ENCODE results near the gene GPX2. TPM values are rescaled to one million over a fixed set of nuclear protein-coding genes. Genes with fewer than 3 reads are reported as not detected.

GPX2 gene
- total RNA-seq, 2 experiments from 2014 or later, result not detected

DNA sequence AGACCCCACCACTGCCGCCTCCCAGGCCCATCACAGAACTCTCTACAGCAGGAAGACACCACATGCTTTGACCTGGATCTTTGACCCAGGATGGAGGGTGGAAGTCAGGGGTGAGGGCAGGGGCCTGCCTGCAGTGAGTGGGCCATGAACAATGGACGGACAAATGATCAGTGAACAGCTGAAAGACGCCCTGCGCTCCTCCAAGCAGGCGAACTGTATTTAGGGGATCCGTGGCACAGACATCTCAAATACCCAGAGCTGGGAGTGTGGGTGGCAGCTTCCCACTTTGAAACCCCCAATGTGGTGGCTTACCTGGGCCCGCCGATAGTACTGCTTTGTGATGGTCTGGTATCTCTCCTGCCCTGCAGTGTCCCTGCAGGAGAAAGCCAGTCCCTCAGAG, 8.7 kb upstream of the GPX2 start:
- ChIA-PET POLR2A (no interaction called here), CTCF (ENCODE audit: unreplicated experiment) (no interaction called here)
- H3K4me2 ChIP-seq (ENCODE audit: low read length), result no peak overlapping the region
- H3K79me2 ChIP-seq (ENCODE audit: insufficient read depth, low read depth, low read length), result no peaks in the 10 kb centered on the region
- no peaks in the 10 kb centered on the region; the same call in 1 of the 2 replicates for H4K20me1 ChIP-seq (ENCODE audit: insufficient read depth, low read length)
- H3K4me3 ChIP-seq (ENCODE audit: low read depth, low read length, poor library complexity, severe bottlenecking), result no peak overlapping the region
- H2AFZ ChIP-seq (ENCODE audit: low read length), result no peak overlapping the region
- H3K9me2 ChIP-seq (ENCODE audit: insufficient read depth, low read length), result no peaks in the 10 kb centered on the region
- TF ChIP-seq, protein P1, sequence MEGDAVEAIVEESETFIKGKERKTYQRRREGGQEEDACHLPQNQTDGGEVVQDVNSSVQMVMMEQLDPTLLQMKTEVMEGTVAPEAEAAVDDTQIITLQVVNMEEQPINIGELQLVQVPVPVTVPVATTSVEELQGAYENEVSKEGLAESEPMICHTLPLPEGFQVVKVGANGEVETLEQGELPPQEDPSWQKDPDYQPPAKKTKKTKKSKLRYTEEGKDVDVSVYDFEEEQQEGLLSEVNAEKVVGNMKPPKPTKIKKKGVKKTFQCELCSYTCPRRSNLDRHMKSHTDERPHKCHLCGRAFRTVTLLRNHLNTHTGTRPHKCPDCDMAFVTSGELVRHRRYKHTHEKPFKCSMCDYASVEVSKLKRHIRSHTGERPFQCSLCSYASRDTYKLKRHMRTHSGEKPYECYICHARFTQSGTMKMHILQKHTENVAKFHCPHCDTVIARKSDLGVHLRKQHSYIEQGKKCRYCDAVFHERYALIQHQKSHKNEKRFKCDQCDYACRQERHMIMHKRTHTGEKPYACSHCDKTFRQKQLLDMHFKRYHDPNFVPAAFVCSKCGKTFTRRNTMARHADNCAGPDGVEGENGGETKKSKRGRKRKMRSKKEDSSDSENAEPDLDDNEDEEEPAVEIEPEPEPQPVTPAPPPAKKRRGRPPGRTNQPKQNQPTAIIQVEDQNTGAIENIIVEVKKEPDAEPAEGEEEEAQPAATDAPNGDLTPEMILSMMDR (conservative IDR thresholded peaks at IDR 0.05; ENCODE audit: low read length), result no peak
- TF ChIP-seq EZH2phosphoT487 (IDR thresholded peaks at IDR 0.05; ENCODE audit: borderline replicate concordance, low read depth, low read length), result no peak
- no peak overlapping the region for H3K27ac ChIP-seq (ENCODE audit: low read depth, low read length, poor library complexity, severe bottlenecking)
- intact Hi-C loops (cut with micrococcal nuclease; ENCODE audit: unreplicated experiment), result no loop called here
- H3K4me1 ChIP-seq (ENCODE audit: insufficient read depth, low read length, poor library complexity, severe bottlenecking), result no peaks in the 10 kb centered on the region
- DNase-seq (ENCODE audit: low spot score), result no peak
- H3K36me3 ChIP-seq (ENCODE audit: insufficient read depth, low read length), result no peaks in the 10 kb centered on the region; the same call in 1 of the 2 replicates
- no TSS peak for BruUV-seq (replicated peaks)
- no peaks in the 10 kb centered on the region for H3K9me3 ChIP-seq (ENCODE audit: low read length)

DNA sequence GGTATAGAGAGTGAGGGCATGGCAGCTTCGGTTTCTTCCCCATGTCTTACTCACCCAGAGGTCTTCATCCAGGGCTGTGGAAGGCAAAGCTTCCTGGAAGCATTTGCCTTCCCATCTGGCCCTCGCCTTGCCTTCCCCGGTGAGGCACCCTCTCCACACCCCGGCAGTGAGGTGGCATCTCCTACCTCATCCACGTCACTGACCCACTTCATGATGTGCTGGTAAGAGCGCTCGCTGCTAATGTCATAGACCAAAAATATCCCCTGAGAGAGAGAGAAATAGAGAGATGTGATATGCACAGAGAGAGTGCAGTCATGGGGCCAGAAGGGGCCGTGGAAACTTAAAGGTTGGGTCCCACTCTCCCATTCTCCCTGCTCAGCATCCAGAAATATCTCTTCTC, 8.3 kb upstream of the GPX2 start:
- Histone ChIP-seq H4K20me1 (ENCODE audit: insufficient read depth, low read length) (no peaks in the 10 kb centered on the region; the same call in 1 of the 2 replicates), H3K9me2 (ENCODE audit: insufficient read depth, low read length) (no peaks in the 10 kb centered on the region), H3K27ac (ENCODE audit: low read depth, low read length, poor library complexity, severe bottlenecking) (no peak overlapping the region), H3K79me2 (ENCODE audit: insufficient read depth, low read depth, low read length) (no peaks in the 10 kb centered on the region), H3K4me3 (ENCODE audit: low read depth, low read length, poor library complexity, severe bottlenecking) (no peak overlapping the region), H2AFZ (ENCODE audit: low read length) (no peak overlapping the region), H3K4me1 (ENCODE audit: insufficient read depth, low read length, poor library complexity, severe bottlenecking) (no peaks in the 10 kb centered on the region), H3K4me2 (ENCODE audit: low read length) (no peak overlapping the region), H3K9me3 (ENCODE audit: low read length) (no peaks in the 10 kb centered on the region), H3K36me3 (ENCODE audit: insufficient read depth, low read length) (no peaks in the 10 kb centered on the region; the same call in 1 of the 2 replicates)
- POLR2A ChIA-PET, result no interaction called here
- intact Hi-C loops (cut with micrococcal nuclease; ENCODE audit: unreplicated experiment), result no loop called here
- no peak for DNase-seq (ENCODE audit: low spot score)
- TF ChIP-seq EZH2phosphoT487 (IDR thresholded peaks at IDR 0.05; ENCODE audit: borderline replicate concordance, low read depth, low read length), result no peak
- TF ChIP-seq, protein P1 (conservative IDR thresholded peaks at IDR 0.05; ENCODE audit: low read length), result no peak
- no TSS peak for BruUV-seq (replicated peaks)
- CTCF ChIA-PET (ENCODE audit: unreplicated experiment), result no interaction called here

DNA sequence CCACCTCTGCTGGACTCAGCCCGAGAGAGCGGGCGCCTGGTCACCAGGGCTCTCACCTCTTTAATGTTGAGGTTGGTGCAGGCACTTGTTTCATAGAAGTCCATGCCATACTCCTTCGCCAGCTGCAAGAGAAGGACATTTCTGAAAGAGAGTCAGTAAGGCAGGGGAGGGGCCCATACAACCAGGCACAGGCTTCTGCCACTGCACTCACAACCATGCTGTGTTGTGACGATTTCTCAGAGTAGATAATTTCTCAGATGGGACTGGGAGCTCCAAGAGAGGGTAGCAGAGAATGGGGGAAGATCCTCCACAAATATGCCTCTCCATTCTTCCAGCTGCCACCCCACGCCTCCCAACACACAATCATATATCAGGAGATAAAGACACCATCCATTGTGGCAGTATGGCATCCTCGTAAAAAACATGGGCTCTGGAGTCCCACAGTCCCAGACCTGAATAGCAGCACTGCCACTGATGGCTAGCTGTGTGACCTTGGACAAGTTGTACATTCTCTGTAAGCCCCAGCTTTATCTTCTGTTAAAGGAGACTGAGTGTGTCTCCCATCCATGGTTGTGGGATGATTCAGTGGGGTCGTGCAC, 6.2 kb upstream of the GPX2 start:
- Histone ChIP-seq H3K4me2 (ENCODE audit: low read length) (no peak overlapping the region), H3K9me2 (ENCODE audit: insufficient read depth, low read length) (no peaks in the 10 kb centered on the region), H3K36me3 (ENCODE audit: insufficient read depth, low read length) (peaks cover 10% of the 10 kb centered on the region), H2AFZ (ENCODE audit: low read length) (no peak overlapping the region), H3K4me3 (ENCODE audit: low read depth, low read length, poor library complexity, severe bottlenecking) (no peak overlapping the region), H3K27ac (ENCODE audit: low read depth, low read length, poor library complexity, severe bottlenecking) (no peak overlapping the region), H4K20me1 (ENCODE audit: insufficient read depth, low read length) (no peaks in the 10 kb centered on the region; the same call in 1 of the 2 replicates), H3K79me2 (ENCODE audit: insufficient read depth, low read depth, low read length) (no peaks in the 10 kb centered on the region), H3K9me3 (ENCODE audit: low read length) (no peaks in the 10 kb centered on the region), H3K4me1 (ENCODE audit: insufficient read depth, low read length, poor library complexity, severe bottlenecking) (no peaks in the 10 kb centered on the region)
- no TSS peak for BruUV-seq (replicated peaks)
- POLR2A ChIA-PET, result no interaction called here
- no peak for TF ChIP-seq EZH2phosphoT487 (IDR thresholded peaks at IDR 0.05; ENCODE audit: borderline replicate concordance, low read depth, low read length)
- TF ChIP-seq, protein P1 (conservative IDR thresholded peaks at IDR 0.05; ENCODE audit: low read length), result no peak
- intact Hi-C loops (cut with micrococcal nuclease; ENCODE audit: unreplicated experiment), result loop anchor here (10.0 kb wide), 1 partner anchor 984 kb away; no protein-coding TSS in a partner anchor
- CTCF ChIA-PET (ENCODE audit: unreplicated experiment), result no interaction called here
- DNase-seq (ENCODE audit: low spot score), result no peak
